Endothelial cell (in vitro differentiated cells): ENCODE measurements around the gene TMSB10. TPM values are rescaled to one million over a fixed set of nuclear protein-coding genes. Genes with fewer than 3 reads are reported as not detected.

Source experiments
- DNase-seq: peaks from one replicate; pipeline ENCODE4 v3.0.0; 2021; ENCODE audit warnings: low spot score
- H3K27ac Mint-ChIP-seq: one replicate; pipeline ENCODE4 v1.8.0; 2021; ENCODE audit warnings: mixed read lengths, inconsistent platforms; ENCODE audit not compliant: unreplicated experiment
- H3K27me3 Mint-ChIP-seq: one replicate; pipeline ENCODE4 v1.8.0; 2021; ENCODE audit warnings: mild to moderate bottlenecking, moderate library complexity, mixed read lengths, inconsistent platforms; ENCODE audit not compliant: unreplicated experiment
- H3K36me3 Mint-ChIP-seq: one replicate; pipeline ENCODE4 v1.8.0; 2021; ENCODE audit warnings: mild to moderate bottlenecking, low read depth, mixed read lengths, inconsistent platforms; ENCODE audit not compliant: unreplicated experiment
- H3K4me1 Mint-ChIP-seq: one replicate; pipeline ENCODE4 v1.8.0; 2021; ENCODE audit warnings: mild to moderate bottlenecking, mixed read lengths, inconsistent platforms; ENCODE audit not compliant: unreplicated experiment
- H3K4me3 Mint-ChIP-seq: one replicate; pipeline ENCODE4 v1.8.0; 2021; ENCODE audit warnings: mild to moderate bottlenecking, mixed read lengths, inconsistent platforms; ENCODE audit not compliant: unreplicated experiment
- H3K9me3 Mint-ChIP-seq: one replicate; pipeline ENCODE4 v1.8.0; 2021; ENCODE audit warnings: mixed read lengths, inconsistent platforms; ENCODE audit not compliant: unreplicated experiment
- total RNA-seq: library from RNA; stranded (reverse); fragmentation: NEBNext Ultra II Directional; extraction: Animal tissue kit (Norgen Biotek cat#: 25700); gene quantifications from one replicate; pipeline ENCODE4 v1.2.1, GENCODE V29; 2021; ENCODE audit not compliant: unreplicated experiment
- TF ChIP-seq, protein P1 (sequence below): fragments of 200-600 bp; sonication (generic); IDR thresholded peaks from one replicate; pipeline ENCODE4 v1.5.0; 2021; ENCODE audit warnings: antibody characterized with exemption; ENCODE audit not compliant: unreplicated experiment

TMSB10 gene
- total RNA-seq, 1 donor from 2014 or later, result 3,500 TPM

GRCh38 chr2:84880645-84881521 lies 24.6 kb upstream of the TMSB10 start, which contains the start of gene TRABD2A:
TSS of gene TRABD2A (minus strand) at chr2:84881084. CDS start at chr2:84881039, 45 bp downstream.
- Mint-ChIP-seq H3K9me3 (no peaks in the 10 kb centered on the region), H3K27me3 (peaks cover 14% of the 10 kb centered on the region), H3K36me3 (peaks cover 3% of the 10 kb centered on the region), H3K27ac (peak within 1 kb of the TSS; percentile 32), H3K4me1 (peaks cover 5% of the 10 kb centered on the region), H3K4me3 (peak within 1 kb of the TSS; percentile 89)
- TF ChIP-seq, protein P1, sequence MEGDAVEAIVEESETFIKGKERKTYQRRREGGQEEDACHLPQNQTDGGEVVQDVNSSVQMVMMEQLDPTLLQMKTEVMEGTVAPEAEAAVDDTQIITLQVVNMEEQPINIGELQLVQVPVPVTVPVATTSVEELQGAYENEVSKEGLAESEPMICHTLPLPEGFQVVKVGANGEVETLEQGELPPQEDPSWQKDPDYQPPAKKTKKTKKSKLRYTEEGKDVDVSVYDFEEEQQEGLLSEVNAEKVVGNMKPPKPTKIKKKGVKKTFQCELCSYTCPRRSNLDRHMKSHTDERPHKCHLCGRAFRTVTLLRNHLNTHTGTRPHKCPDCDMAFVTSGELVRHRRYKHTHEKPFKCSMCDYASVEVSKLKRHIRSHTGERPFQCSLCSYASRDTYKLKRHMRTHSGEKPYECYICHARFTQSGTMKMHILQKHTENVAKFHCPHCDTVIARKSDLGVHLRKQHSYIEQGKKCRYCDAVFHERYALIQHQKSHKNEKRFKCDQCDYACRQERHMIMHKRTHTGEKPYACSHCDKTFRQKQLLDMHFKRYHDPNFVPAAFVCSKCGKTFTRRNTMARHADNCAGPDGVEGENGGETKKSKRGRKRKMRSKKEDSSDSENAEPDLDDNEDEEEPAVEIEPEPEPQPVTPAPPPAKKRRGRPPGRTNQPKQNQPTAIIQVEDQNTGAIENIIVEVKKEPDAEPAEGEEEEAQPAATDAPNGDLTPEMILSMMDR, result no peak
- DNase-seq, result peak; percentile 37

- Mint-ChIP-seq H3K36me3 (peaks cover 3% of the 10 kb centered on the region), H3K9me3 (no peaks in the 10 kb centered on the region), H3K4me1 (peaks cover 5% of the 10 kb centered on the region), H3K27me3 (peaks cover 14% of the 10 kb centered on the region), H3K4me3 (peak overlapping the region; percentile 89), H3K27ac (peak overlapping the region; percentile 32)
- DNase-seq, result peak; percentile 85
- TF ChIP-seq, protein P1, result peak; percentile 54
Measured at GRCh38 chr2:84881581-84882413, 23.7 kb upstream of the TMSB10 start.

DNA sequence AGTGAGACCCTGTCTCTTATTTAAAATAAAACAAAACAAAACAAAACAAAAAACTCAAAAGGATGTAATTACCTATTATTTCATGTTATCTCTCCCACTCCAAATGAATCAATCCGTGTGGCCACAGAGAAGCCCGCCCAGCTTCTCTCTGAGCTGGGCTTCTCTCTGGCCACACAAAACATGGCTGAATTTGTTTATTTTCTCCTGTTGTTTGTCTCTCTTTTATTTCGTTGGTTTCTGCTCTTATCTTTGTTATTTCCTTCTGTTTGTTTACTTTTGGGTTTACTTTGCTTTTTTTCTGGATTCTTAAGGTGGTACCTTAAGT lies 23.1 kb upstream of the TMSB10 start:
- H3K27me3 Mint-ChIP-seq, result peaks cover 14% of the 10 kb centered on the region
- no peak overlapping the region for H3K27ac Mint-ChIP-seq
- TF ChIP-seq, protein P1, result no peak
- no peaks in the 10 kb centered on the region for H3K9me3 Mint-ChIP-seq
- no peak for DNase-seq
- H3K4me1 Mint-ChIP-seq, result peaks cover 5% of the 10 kb centered on the region
- H3K4me3 Mint-ChIP-seq, result no peak overlapping the region
- peaks cover 3% of the 10 kb centered on the region for H3K36me3 Mint-ChIP-seq

GRCh38 chr2:84882775-84883550 lies 22.5 kb upstream of the TMSB10 start:
- Mint-ChIP-seq H3K9me3 (no peaks in the 10 kb centered on the region), H3K27ac (no peak overlapping the region), H3K27me3 (peaks cover 12% of the 10 kb centered on the region), H3K36me3 (peaks cover 1% of the 10 kb centered on the region), H3K4me3 (no peak overlapping the region), H3K4me1 (peaks cover 5% of the 10 kb centered on the region)
- TF ChIP-seq, protein P1, result no peak
- no peak for DNase-seq
